IMR-90 (cell line): ENCODE results near the gene SEMA5A. TPM values are rescaled to one million over a fixed set of nuclear protein-coding genes. Genes with fewer than 3 reads are reported as not detected.

Source experiments
- ATAC-seq: fragments of 200-7000 bp; cut with Tn5 transposase; 2 replicates; pipeline ENCODE4 v1.9.1; 2020; ENCODE audit warnings: low read depth, mild to moderate bottlenecking, moderate library complexity
- BruUV-seq: library from RNA; stranded (reverse); fragments of 400-500 nt; replicated peaks from 2 replicates; lab custom pipeline; 2021; lab: Mats Ljungman, UMichigan
- CTCF ChIA-PET: fragments of 300-600 bp; formaldehyde crosslinking; extraction: SDS; loops from one replicate; lab custom pipeline; 2021; ENCODE audit warnings: antibody characterized with exemption; lab: Yijun Ruan, JAX
- POLR2A ChIA-PET: fragments of 300-600 bp; sonication (Branson Sonifier 250); formaldehyde crosslinking; loops from one replicate; lab custom pipeline; 2022; ENCODE audit warnings: antibody characterized with exemption; ENCODE audit not compliant: unreplicated experiment; lab: Charles Lee
- DNase-seq: peaks from one replicate; pipeline ENCODE4 v3.0.0; 2013
- H2AFZ ChIP-seq: replicated peaks from 2 replicates; pipeline ENCODE3; 2013; ENCODE audit warnings: low read length, mild to moderate bottlenecking; ENCODE audit not compliant: poor library complexity
- H2AK5ac ChIP-seq: 2 replicates; pipeline ENCODE4 v1.6.1; 2013; ENCODE audit warnings: low read depth, low read length, inconsistent platforms
- H2AK9ac ChIP-seq: replicated peaks from 2 replicates; pipeline ENCODE3; 2013; ENCODE audit warnings: mild to moderate bottlenecking, low read depth, low read length, moderate library complexity; ENCODE audit not compliant: poor library complexity
- H2BK120ac ChIP-seq: 2 replicates; pipeline ENCODE4 v1.6.1; 2013; ENCODE audit warnings: low read depth, low read length, inconsistent platforms
- H2BK15ac ChIP-seq: 3 replicates; pipeline ENCODE4 v1.6.1; 2013; ENCODE audit warnings: low read depth, low read length, inconsistent platforms
- H2BK20ac ChIP-seq: 2 replicates; pipeline ENCODE4 v1.6.1; 2013; ENCODE audit warnings: low read depth, mild to moderate bottlenecking, inconsistent platforms, low read length, moderate library complexity
- H2BK5ac ChIP-seq: 2 replicates; pipeline ENCODE4 v1.6.1; 2013; ENCODE audit warnings: mild to moderate bottlenecking, low read depth, low read length, inconsistent platforms; ENCODE audit not compliant: poor library complexity, severe bottlenecking
- H3K14ac ChIP-seq: replicated peaks from 2 replicates; pipeline ENCODE4 v1.6.1; 2013; ENCODE audit warnings: low read depth, low read length, inconsistent platforms
- H3K18ac ChIP-seq: 2 replicates; pipeline ENCODE4 v1.6.1; 2013; ENCODE audit warnings: low read depth, low read length, control low read depth
- H3K23ac ChIP-seq: 2 replicates; pipeline ENCODE4 v1.6.1; 2013; ENCODE audit warnings: low read depth, low read length, inconsistent platforms
- H3K27ac ChIP-seq: 2 replicates; pipeline ENCODE4 v1.5.1; 2013; ENCODE audit warnings: mild to moderate bottlenecking, control low read depth, low read length; ENCODE audit not compliant: insufficient read depth
- H3K27me3 ChIP-seq: 2 replicates; pipeline ENCODE4 v1.6.1; 2013; ENCODE audit warnings: low read length; ENCODE audit not compliant: control insufficient read depth, insufficient read depth
- H3K36me3 ChIP-seq: 2 replicates; pipeline ENCODE4 v1.6.1; 2013; ENCODE audit warnings: low read length, mixed read lengths; ENCODE audit not compliant: control insufficient read depth, insufficient read depth
- H3K4ac ChIP-seq: 2 replicates; pipeline ENCODE4 v1.6.1; 2013; ENCODE audit warnings: low read depth, low read length, inconsistent platforms
- H3K4me1 ChIP-seq: 2 replicates; pipeline ENCODE4 v1.6.1; 2013; ENCODE audit warnings: low read length, mixed read lengths; ENCODE audit not compliant: control insufficient read depth, insufficient read depth
- H3K4me2 ChIP-seq: 2 replicates; pipeline ENCODE4 v1.6.1; 2013; ENCODE audit warnings: low read depth, mild to moderate bottlenecking, control low read depth, low read length, moderate library complexity
- H3K4me3 ChIP-seq: 2 replicates; pipeline ENCODE4 v1.5.1; 2013; ENCODE audit warnings: low read depth, mild to moderate bottlenecking, control low read depth, low read length, moderate library complexity; ENCODE audit not compliant: insufficient read depth
- H3K56ac ChIP-seq: 2 replicates; pipeline ENCODE4 v1.6.1; 2013; ENCODE audit warnings: low read length, inconsistent platforms; ENCODE audit not compliant: insufficient read depth; ENCODE audit errors: extremely low read depth
- H3K79me1 ChIP-seq, 2 experiments: 2 replicates each; pipeline ENCODE4 v1.6.1; 2013; ENCODE audit warnings: low read length in 2 of 2, inconsistent platforms in 1 of 2, low read depth in 1 of 2
- H3K9ac ChIP-seq: 2 replicates; pipeline ENCODE4 v1.6.1; 2013; ENCODE audit warnings: low read depth, low read length, control low read depth
- H3K9me1 ChIP-seq: 2 replicates; pipeline ENCODE4 v1.6.1; 2013; ENCODE audit warnings: low read length, inconsistent platforms; ENCODE audit not compliant: insufficient read depth
- H3K9me3 ChIP-seq: 2 replicates; pipeline ENCODE4 v1.6.1; 2013; ENCODE audit warnings: low read length; ENCODE audit not compliant: control insufficient read depth, insufficient read depth
- H4K20me1 ChIP-seq: 2 replicates; pipeline ENCODE4 v1.6.1; 2013; ENCODE audit warnings: low read length, inconsistent platforms; ENCODE audit not compliant: insufficient read depth
- H4K5ac ChIP-seq: 2 replicates; pipeline ENCODE4 v1.6.1; 2013; ENCODE audit warnings: mild to moderate bottlenecking, low read depth, low read length, control low read depth
- H4K8ac ChIP-seq, 2 experiments: 2 replicates each; pipeline ENCODE4 v1.6.1; 2013; ENCODE audit warnings: low read depth in 2 of 2, low read length in 2 of 2, control low read depth in 1 of 2, inconsistent platforms in 1 of 2
- H4K91ac ChIP-seq: 2 replicates; pipeline ENCODE4 v1.6.1; 2013; ENCODE audit warnings: low read depth, low read length, inconsistent platforms; ENCODE audit not compliant: insufficient read depth
- BHLHE40 ChIP-seq: fragments of 150-350 bp; IDR thresholded peaks from 2 replicates; pipeline ENCODE4 v1.6.1; 2016; ENCODE audit warnings: mild to moderate bottlenecking, low read depth, low read length
- CEBPB ChIP-seq: IDR thresholded peaks from 2 replicates; pipeline ENCODE4 v1.6.1; 2012; ENCODE audit warnings: low read depth, low read length, improper control_type of control experiment
- CHD1 ChIP-seq: IDR thresholded peaks from 2 replicates; pipeline ENCODE4 v1.6.1; 2012; ENCODE audit warnings: low read depth, low read length, improper control_type of control experiment
- FOS ChIP-seq: fragments of 150-350 bp; IDR thresholded peaks from 2 replicates; pipeline ENCODE4 v1.6.1; 2016; ENCODE audit warnings: low read depth, low read length
- MAFK ChIP-seq: IDR thresholded peaks from 2 replicates; pipeline ENCODE4 v1.6.1; 2012; ENCODE audit warnings: low read depth, low read length, improper control_type of control experiment
- MAZ ChIP-seq: IDR thresholded peaks from 2 replicates; pipeline ENCODE4 v1.6.1; 2012; ENCODE audit warnings: low read depth, mild to moderate bottlenecking, low read length, improper control_type of control experiment, moderate library complexity, borderline replicate concordance
- MXI1 ChIP-seq: IDR thresholded peaks from 2 replicates; pipeline ENCODE4 v1.6.1; 2012; ENCODE audit warnings: low read depth, mild to moderate bottlenecking, low read length, moderate library complexity, borderline replicate concordance
- NFE2L2 ChIP-seq: fragments of 150-350 bp; IDR thresholded peaks from 2 replicates; pipeline ENCODE4 v1.6.1; 2016; ENCODE audit warnings: low read depth, mild to moderate bottlenecking, low read length
- POLR2A ChIP-seq: IDR thresholded peaks from 2 replicates; pipeline ENCODE4 v1.6.1; 2012; ENCODE audit warnings: mild to moderate bottlenecking, low read depth, low read length
- RAD21 ChIP-seq: IDR thresholded peaks from 2 replicates; pipeline ENCODE4 v1.6.1; 2012; ENCODE audit warnings: low read length, improper control_type of control experiment
- RCOR1 ChIP-seq: IDR thresholded peaks from 2 replicates; pipeline ENCODE4 v1.6.1; 2012; ENCODE audit warnings: mild to moderate bottlenecking, low read length, improper control_type of control experiment; ENCODE audit not compliant: insufficient replicate concordance
- RFX5 ChIP-seq: IDR thresholded peaks from 2 replicates; pipeline ENCODE4 v1.8.0; 2012; ENCODE audit warnings: low read depth, mild to moderate bottlenecking, low read length, moderate library complexity
- WGBS, 2 experiments: methylation state at CpG; one replicate each; pipeline versions ENCODE4 v1.1.5 to v1.1.7; 2013; ENCODE audit warnings: missing lambda C conversion rate in 2 of 2; ENCODE audit not compliant: insufficient read length in 1 of 2; ENCODE audit errors: extremely low coverage in 2 of 2; 5-methylcytosine and 5-hydroxymethylcytosine counted together
- dilution Hi-C: fragments of 300-500 bp; cut with HindIII; formaldehyde crosslinking; loops from one replicate; pipeline ENCODE4 v1.14.3; 2018; ENCODE audit warnings: low sequenced_read_pairs; ENCODE audit not compliant: unreplicated experiment
- in situ Hi-C: fragments of 300-500 bp; cut with MboI; formaldehyde crosslinking; loops from 3 replicates; pipeline ENCODE4 v1.14.3; 2019; ENCODE audit warnings: low sequenced_read_pairs, inconsistent platforms, mixed read lengths
- intact Hi-C: fragments of 100-400 bp; cut with micrococcal nuclease; formaldehyde crosslinking; loops from 2 replicates; pipeline ENCODE4 v1.10.0; 2022
- polyA plus RNA-seq, 3 experiments: library from polyadenylated mRNA; depleted of rRNA; stranded (reverse); fragments of >200 nt; gene quantifications; 2 replicates each; pipeline ENCODE4 v1.2.3, GENCODE V29; 2012; ENCODE audit warnings: low replicate concordance in 1 of 3
- total RNA-seq: library from RNA; depleted of rRNA; stranded (reverse); fragments of >200 nt; gene quantifications from 2 replicates; pipeline ENCODE4 v1.2.3, GENCODE V29; 2012
- TF ChIP-seq, protein P1 (sequence below): conservative IDR thresholded peaks from 2 replicates; pipeline ENCODE4 v1.5.1; 2012; ENCODE audit warnings: mild to moderate bottlenecking, low read depth, low read length, improper control_type of control experiment
- TF ChIP-seq, protein P2 (sequence below): fragments of 150-350 bp; IDR thresholded peaks from 2 replicates; pipeline ENCODE4 v1.6.1; 2016; ENCODE audit warnings: low read depth, mild to moderate bottlenecking, low read length, moderate library complexity, borderline replicate concordance
- TF ChIP-seq, protein P3 (sequence below): fragments of 150-350 bp; IDR thresholded peaks from 2 replicates; pipeline ENCODE4 v1.6.1; 2017; ENCODE audit warnings: mild to moderate bottlenecking, antibody characterized with exemption, low read length, low read depth

Gene SEMA5A
- total and polyA plus RNA-seq, 2 of the 4 experiments (the other 2 are of a cell fraction) = 8.2 to 9.9 TPM

DNA sequence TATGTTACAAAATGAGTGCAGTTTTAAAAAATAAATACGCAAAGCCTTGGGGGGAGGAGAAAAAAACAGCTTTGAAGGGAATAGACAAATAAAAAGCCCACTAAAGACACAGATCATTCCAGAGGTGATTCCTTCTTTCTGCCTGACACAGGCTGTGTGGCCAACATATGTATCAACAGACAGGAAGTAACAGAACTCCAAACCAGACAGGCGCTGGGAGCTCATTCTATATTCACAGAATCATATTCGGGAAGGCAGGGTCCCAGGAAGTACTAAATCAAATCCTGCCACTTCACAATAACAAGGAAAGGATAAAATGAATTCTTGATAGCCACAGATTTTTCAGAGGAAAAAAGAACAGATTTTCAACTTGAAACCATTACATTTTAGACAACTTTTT, 62.1 kb downstream of the SEMA5A start:
- Histone ChIP-seq H2AFZ (no peak overlapping the region), H4K5ac (peak overlapping the region; percentile 83), H3K4me1 (peaks cover 12% of the 10 kb centered on the region), H2BK20ac (peak overlapping the region; percentile 70), H3K56ac (peak overlapping the region; percentile 73; the same call in 1 of the 2 replicates), H3K4me3 (peak overlapping the region; percentile 25; the same call in 1 of the 2 replicates), H3K23ac (peak overlapping the region; percentile 64; the same call in 1 of the 2 replicates), H3K36me3 (no peaks in the 10 kb centered on the region), H3K4me2 (peak overlapping the region; percentile 92), H3K14ac (peak overlapping the region; percentile 82), H3K9me3 (no peaks in the 10 kb centered on the region; the same call in 1 of the 2 replicates), H3K27me3 (no peaks in the 10 kb centered on the region), H4K20me1 (no peaks in the 10 kb centered on the region), H3K18ac (peak overlapping the region; percentile 96), H4K91ac (peak overlapping the region; percentile 60), H3K27ac (peak overlapping the region; percentile 64), H4K8ac (peak overlapping the region; percentile 89 to 96), H2AK9ac (no peak overlapping the region), H3K79me1 (peaks cover 21 to 70% of the 10 kb centered on the region in 2 experiments), H2BK120ac (peak overlapping the region; percentile 95), H3K9ac (peak overlapping the region; percentile 66; the same call in 1 of the 2 replicates), H3K9me1 (peaks cover 4% of the 10 kb centered on the region), H3K4ac (peak overlapping the region; percentile 70; the same call in 1 of the 2 replicates), H2BK15ac (peak overlapping the region; percentile 68), H2BK5ac (peak overlapping the region; percentile 74), H2AK5ac (peak overlapping the region; percentile 44; the same call in 1 of the 2 replicates)
- ATAC-seq (peak; percentile 73), DNase-seq (peak; percentile 48)
- dilution Hi-C loops = no loop called here
- BruUV-seq = no TSS peak
- in situ Hi-C loops = no loop called here
- WGBS, 2 experiments = no CpG with 5 or more reads among the region's 3 CpGs
- TF ChIP-seq CHD1 (no peak), CEBPB (no peak), MAZ (no peak), POLR2A (no peak), RAD21 (no peak), RFX5 (no peak), MXI1 (no peak), NFE2L2 (no peak), MAFK (no peak), FOS (no peak), BHLHE40 (no peak), RCOR1 (no peak)
- TF ChIP-seq, protein P1, sequence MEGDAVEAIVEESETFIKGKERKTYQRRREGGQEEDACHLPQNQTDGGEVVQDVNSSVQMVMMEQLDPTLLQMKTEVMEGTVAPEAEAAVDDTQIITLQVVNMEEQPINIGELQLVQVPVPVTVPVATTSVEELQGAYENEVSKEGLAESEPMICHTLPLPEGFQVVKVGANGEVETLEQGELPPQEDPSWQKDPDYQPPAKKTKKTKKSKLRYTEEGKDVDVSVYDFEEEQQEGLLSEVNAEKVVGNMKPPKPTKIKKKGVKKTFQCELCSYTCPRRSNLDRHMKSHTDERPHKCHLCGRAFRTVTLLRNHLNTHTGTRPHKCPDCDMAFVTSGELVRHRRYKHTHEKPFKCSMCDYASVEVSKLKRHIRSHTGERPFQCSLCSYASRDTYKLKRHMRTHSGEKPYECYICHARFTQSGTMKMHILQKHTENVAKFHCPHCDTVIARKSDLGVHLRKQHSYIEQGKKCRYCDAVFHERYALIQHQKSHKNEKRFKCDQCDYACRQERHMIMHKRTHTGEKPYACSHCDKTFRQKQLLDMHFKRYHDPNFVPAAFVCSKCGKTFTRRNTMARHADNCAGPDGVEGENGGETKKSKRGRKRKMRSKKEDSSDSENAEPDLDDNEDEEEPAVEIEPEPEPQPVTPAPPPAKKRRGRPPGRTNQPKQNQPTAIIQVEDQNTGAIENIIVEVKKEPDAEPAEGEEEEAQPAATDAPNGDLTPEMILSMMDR = no peak
- TF ChIP-seq, protein P2, sequence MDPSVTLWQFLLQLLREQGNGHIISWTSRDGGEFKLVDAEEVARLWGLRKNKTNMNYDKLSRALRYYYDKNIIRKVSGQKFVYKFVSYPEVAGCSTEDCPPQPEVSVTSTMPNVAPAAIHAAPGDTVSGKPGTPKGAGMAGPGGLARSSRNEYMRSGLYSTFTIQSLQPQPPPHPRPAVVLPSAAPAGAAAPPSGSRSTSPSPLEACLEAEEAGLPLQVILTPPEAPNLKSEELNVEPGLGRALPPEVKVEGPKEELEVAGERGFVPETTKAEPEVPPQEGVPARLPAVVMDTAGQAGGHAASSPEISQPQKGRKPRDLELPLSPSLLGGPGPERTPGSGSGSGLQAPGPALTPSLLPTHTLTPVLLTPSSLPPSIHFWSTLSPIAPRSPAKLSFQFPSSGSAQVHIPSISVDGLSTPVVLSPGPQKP = no peak
- TF ChIP-seq, protein P3, sequence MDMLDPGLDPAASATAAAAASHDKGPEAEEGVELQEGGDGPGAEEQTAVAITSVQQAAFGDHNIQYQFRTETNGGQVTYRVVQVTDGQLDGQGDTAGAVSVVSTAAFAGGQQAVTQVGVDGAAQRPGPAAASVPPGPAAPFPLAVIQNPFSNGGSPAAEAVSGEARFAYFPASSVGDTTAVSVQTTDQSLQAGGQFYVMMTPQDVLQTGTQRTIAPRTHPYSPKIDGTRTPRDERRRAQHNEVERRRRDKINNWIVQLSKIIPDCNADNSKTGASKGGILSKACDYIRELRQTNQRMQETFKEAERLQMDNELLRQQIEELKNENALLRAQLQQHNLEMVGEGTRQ = no peak
- CTCF ChIA-PET = interaction anchor here (1.0 kb wide), 1 partner anchor 30 kb away, joined by 4 read pairs; no protein-coding TSS in a partner anchor
- intact Hi-C loops = no loop called here
- POLR2A ChIA-PET = interaction anchor here (0.7 to 1.0 kb wide), 2 partner anchors 16 to 254 kb away, joined by 3 read pairs; no protein-coding TSS in a partner anchor
